ENCODE results near the gene PRPF6. TPM values are rescaled to one million over a fixed set of nuclear protein-coding genes. Genes with fewer than 3 reads are reported as not detected.

The PRPF6 gene
- total and polyA plus RNA-seq, 2 of the 13 experiments (the other 11 are each of a cell fraction or from before 2014, with no cell fraction given): 63.7 to 101 TPM

- Histone ChIP-seq H3K4me2 (ENCODE audit: low read depth, low read length) (no peak overlapping the region), H3K36me3 (replicated peaks in 1 of 2; ENCODE audit: control insufficient read depth in 1 of 2, insufficient read depth in 2 of 2, low read length in 2 of 2) (peaks cover 60 to 78% of the 10 kb centered on the region in 2 experiments), H4K20me1 (ENCODE audit: insufficient read depth, low read length) (no peaks in the 10 kb centered on the region), H3K27ac (ENCODE audit: extremely low read length, insufficient read depth, low read length) (no peak overlapping the region), H2AFZ (ENCODE audit: low read length) (no peak overlapping the region), H3K9me3 (ENCODE audit: low read length) (no peaks in the 10 kb centered on the region), H3K4me1 (ENCODE audit: insufficient read depth, low read length) (no peaks in the 10 kb centered on the region), H3K4me3 (replicated peaks in 1 of 3; ENCODE audit: insufficient read depth in 1 of 3, low read depth in 2 of 3, low read length in 3 of 3) (no peak overlapping the region), H3K9ac (ENCODE audit: insufficient read depth, low read depth, low read length) (no peak overlapping the region), H3K79me2 (ENCODE audit: insufficient read depth, low read length) (peaks cover under 1% of the 10 kb centered on the region), H3K27me3 (ENCODE audit: control insufficient read depth in 1 of 2, insufficient read depth in 2 of 2, low read length in 2 of 2) (no peaks in the 10 kb centered on the region)
- FAIRE-seq: no peak
- intact Hi-C loops (cut with micrococcal nuclease; ENCODE audit: unreplicated experiment) (no loop called here), in situ Hi-C loops (cut with HindIII; ENCODE audit: extremely low pct_ligation_motif_present, low pct_unique_long_range_greater_than_20kb) (no loop called here)
- ChIA-PET CTCF (ENCODE audit: low intra/inter-chr PET ratio, low total read pairs) (no interaction called here), POLR2A (interaction anchor here (1.0 to 2.1 kb wide), 2 partner anchors 21 to 22 kb away, joined by 5 to 6 read pairs; partner anchors contain the start of gene PRPF6)
- no TSS peak for BruUV-seq (replicated peaks)
- no peak for ATAC-seq
- no peak for TF ChIP-seq FOXK2 (IDR thresholded peaks at IDR 0.05)
- TF ChIP-seq, protein P1, sequence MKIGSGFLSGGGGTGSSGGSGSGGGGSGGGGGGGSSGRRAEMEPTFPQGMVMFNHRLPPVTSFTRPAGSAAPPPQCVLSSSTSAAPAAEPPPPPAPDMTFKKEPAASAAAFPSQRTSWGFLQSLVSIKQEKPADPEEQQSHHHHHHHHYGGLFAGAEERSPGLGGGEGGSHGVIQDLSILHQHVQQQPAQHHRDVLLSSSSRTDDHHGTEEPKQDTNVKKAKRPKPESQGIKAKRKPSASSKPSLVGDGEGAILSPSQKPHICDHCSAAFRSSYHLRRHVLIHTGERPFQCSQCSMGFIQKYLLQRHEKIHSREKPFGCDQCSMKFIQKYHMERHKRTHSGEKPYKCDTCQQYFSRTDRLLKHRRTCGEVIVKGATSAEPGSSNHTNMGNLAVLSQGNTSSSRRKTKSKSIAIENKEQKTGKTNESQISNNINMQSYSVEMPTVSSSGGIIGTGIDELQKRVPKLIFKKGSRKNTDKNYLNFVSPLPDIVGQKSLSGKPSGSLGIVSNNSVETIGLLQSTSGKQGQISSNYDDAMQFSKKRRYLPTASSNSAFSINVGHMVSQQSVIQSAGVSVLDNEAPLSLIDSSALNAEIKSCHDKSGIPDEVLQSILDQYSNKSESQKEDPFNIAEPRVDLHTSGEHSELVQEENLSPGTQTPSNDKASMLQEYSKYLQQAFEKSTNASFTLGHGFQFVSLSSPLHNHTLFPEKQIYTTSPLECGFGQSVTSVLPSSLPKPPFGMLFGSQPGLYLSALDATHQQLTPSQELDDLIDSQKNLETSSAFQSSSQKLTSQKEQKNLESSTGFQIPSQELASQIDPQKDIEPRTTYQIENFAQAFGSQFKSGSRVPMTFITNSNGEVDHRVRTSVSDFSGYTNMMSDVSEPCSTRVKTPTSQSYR (CRISPR knock-in tag; IDR thresholded peaks at IDR 0.05; ENCODE audit: borderline replicate concordance): no peak
- no peak for TF ChIP-seq MLX (CRISPR knock-in tag; IDR thresholded peaks at IDR 0.05)
- no peak for TF ChIP-seq YY1 (IDR thresholded peaks at IDR 0.05; ENCODE audit: insufficient read depth, insufficient replicate concordance, low read depth, low read length)
- TF ChIP-seq, protein P2, sequence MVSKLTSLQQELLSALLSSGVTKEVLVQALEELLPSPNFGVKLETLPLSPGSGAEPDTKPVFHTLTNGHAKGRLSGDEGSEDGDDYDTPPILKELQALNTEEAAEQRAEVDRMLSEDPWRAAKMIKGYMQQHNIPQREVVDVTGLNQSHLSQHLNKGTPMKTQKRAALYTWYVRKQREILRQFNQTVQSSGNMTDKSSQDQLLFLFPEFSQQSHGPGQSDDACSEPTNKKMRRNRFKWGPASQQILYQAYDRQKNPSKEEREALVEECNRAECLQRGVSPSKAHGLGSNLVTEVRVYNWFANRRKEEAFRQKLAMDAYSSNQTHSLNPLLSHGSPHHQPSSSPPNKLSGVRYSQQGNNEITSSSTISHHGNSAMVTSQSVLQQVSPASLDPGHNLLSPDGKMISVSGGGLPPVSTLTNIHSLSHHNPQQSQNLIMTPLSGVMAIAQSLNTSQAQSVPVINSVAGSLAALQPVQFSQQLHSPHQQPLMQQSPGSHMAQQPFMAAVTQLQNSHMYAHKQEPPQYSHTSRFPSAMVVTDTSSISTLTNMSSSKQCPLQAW (CRISPR knock-in tag; IDR thresholded peaks at IDR 0.05): no peak
- peak; percentile 46 for TF ChIP-seq RBM22 (optimal IDR thresholded peaks at IDR 0.05; ENCODE audit: low read length)
- no peak for DNase-seq (ENCODE audit: low spot score)
- WGBS (ENCODE audit: low lambda C conversion rate): 93% methylated on average over 11 of the region's 11 CpGs
Observed at GRCh38 chr20:64001607-64002011, 20.7 kb downstream of the PRPF6 start.

Data from HepG2 (cell line).